Heart left ventricle (tissue), 16 donors: ENCODE results near the gene MEIS2. TPM values are rescaled to one million over a fixed set of nuclear protein-coding genes. Genes with fewer than 3 reads are reported as not detected.

ENCODE experiments used
- ATAC-seq, 4 donors: fragments of 200-7000 bp; cut with Tn5 transposase; one replicate each; pipeline ENCODE4 v1.9.1; 2020 to 2022; ENCODE audit warnings: moderate library complexity in 4 of 4, mild to moderate bottlenecking in 3 of 4, moderate number of reproducible peaks in 1 of 4
- DNase-seq, 5 donors: peaks; one replicate each; pipeline ENCODE4 v3.0.0-alpha.2; 2020
- H3K27ac ChIP-seq, 12 donors: fragments of 200-600 bp; sonication (generic) in 4 of 12; one replicate each; pipeline versions ENCODE4 v1.5.0 to v1.8.0; 2016 to 2022; ENCODE audit warnings: mild to moderate bottlenecking in 2 of 12
- H3K27me3 ChIP-seq, 9 donors: fragments of 200-600 bp; sonication (generic) in 2 of 9; one replicate each; pipeline versions ENCODE4 v1.5.1 to v1.8.0; 2016 to 2022; ENCODE audit warnings: mild to moderate bottlenecking in 3 of 9
- H3K36me3 ChIP-seq, 9 donors: fragments of 200-600 bp; sonication (generic) in 2 of 9; one replicate each; pipeline versions ENCODE4 v1.5.0 to v1.8.0; 2018 to 2022; ENCODE audit warnings: mild to moderate bottlenecking in 2 of 9
- H3K4me1 ChIP-seq, 12 donors: fragments of 200-600 bp; sonication (generic) in 4 of 12; one replicate each; pipeline versions ENCODE4 v1.5.0 to v1.8.0; 2016 to 2022; ENCODE audit warnings: mild to moderate bottlenecking in 3 of 12
- H3K4me3 ChIP-seq, 12 donors: fragments of 200-600 bp; sonication (generic) in 4 of 12; one replicate each; pipeline versions ENCODE4 v1.5.0 to v1.8.0; 2017 to 2022; ENCODE audit warnings: mild to moderate bottlenecking in 9 of 12, moderate library complexity in 4 of 12
- H3K9me3 ChIP-seq, 12 donors: fragments of 200-600 bp; sonication (generic) in 4 of 12; one replicate each; pipeline versions ENCODE4 v1.5.0 to v1.8.0; 2016 to 2022; ENCODE audit warnings: mild to moderate bottlenecking in 1 of 12
- POLR2A ChIP-seq, 2 donors: fragments of 450-650 bp; IDR thresholded peaks; one replicate each; pipeline ENCODE4 v1.6.1; 2017; ENCODE audit warnings: antibody characterized with exemption in 2 of 2, mild to moderate bottlenecking in 2 of 2, moderate library complexity in 2 of 2
- WGBS, 4 donors: extraction: QIAGEN DNeasy Blood & Tissue Kit in 2 of 4; methylation state at CpG; one replicate each; pipeline versions ENCODE4 v1.1.5 to v1.1.7; 2013 to 2018; 5-methylcytosine and 5-hydroxymethylcytosine counted together
- intact Hi-C, 10 donors: fragments of 100-400 bp; cut with DNase I; formaldehyde crosslinking; loops; one replicate each; pipeline versions ENCODE4 v1.11.1 to v1.14.2; 2022
- polyA plus RNA-seq, 2 donors: library from polyadenylated mRNA; stranded (reverse); fragments of 200-250 nt; gene quantifications; one replicate each; pipeline ENCODE4 v1.2.3, GENCODE V29; 2013
- total RNA-seq, 9 donors: library from RNA; depleted of rRNA in 2 of 9; stranded (reverse); fragments of >200 nt in 2 of 9; fragmentation: NEBNext Ultra II Directional in 3 of 9; extraction: Animal tissue kit (Norgen Biotek cat#: 25700) in 3 of 9; gene quantifications; one replicate each; pipeline versions ENCODE4 v1.1.0 to v1.2.4, GENCODE V29; 2016 to 2023
- TF ChIP-seq, protein P1 (sequence below), 12 donors: fragments of 200-600 bp; sonication (generic) in 4 of 12; IDR thresholded peaks; one replicate each; pipeline versions ENCODE4 v1.5.0 to v1.8.0; 2018 to 2022; ENCODE audit warnings: antibody characterized with exemption in 12 of 12, mild to moderate bottlenecking in 5 of 12
- donor health status: ischemic (EF 13 %, LVEDD 7.1; RV severe dilation, severe dysfunction).
- donor health status: healthy with polysubstance abuse.
- donor health status: DM: no; HTN: yes; CAD: no.
- donor health status: DM: no; HTN: no; CAD: no.
- donor health status: ischemic (EF 25% LVEDD 6.9; RV normal size, moderate dysfunction).
- donor health status: ischemic (EF 25% LVEDD 5.7; RV mildly dilated, moderate dysfunction).
- donor health status: healthy.
- donor health status: DM: yes; HTN: yes; CAD: no.
- donor health status: ischemic (EF 35%, LVEDD 5.7; RV mildly dilated, moderate dysfunction).
- donor health status: nonischemic (EF 11% LVEDD 7.7; RV severe dilation, severe dysfunction).
- donor health status: DM: yes; HTN: yes; CAD: no.
- donor health status: PGD.
- donor health status: ischemic (EF 29% LVEDD 5.4; RV normal size, mild dysfunction).
- donor health status: nonischemic (EF 23%, LVEDD 6.1; RV moderate dilation, normal function).

Gene MEIS2
- total and polyA plus RNA-seq, 11 donors: 13.2 to 89.7 (median 49.7) TPM

DNA sequence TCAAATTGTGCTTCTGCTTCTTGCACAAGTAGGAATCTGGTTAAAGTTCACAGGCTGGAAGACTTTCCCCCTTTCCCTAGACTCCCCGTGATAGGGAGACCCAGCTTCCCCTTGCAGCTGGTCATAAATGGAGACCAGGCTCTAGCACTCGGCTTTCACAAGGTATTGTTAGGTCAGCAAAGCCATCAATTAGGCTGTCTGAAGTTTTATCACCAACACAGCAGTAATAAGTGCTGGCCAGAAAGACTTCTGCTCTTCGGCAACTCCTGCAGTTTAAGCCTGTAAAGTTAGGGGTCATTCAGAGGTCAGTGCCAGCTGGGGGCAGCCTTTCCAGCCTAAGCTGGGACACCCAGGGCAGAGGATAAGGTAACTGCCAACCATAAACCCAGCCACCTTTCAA lies 203.4 kb downstream of the MEIS2 start:
- Histone ChIP-seq H3K4me1 (peaks cover 0 to 28% (median 4%) of the 10 kb centered on the region in 12 donors), H3K4me3 (no peak overlapping the region), H3K27ac (peak overlapping the region in 10 of 12 donors; percentile 13 to 61 (median 43)), H3K36me3 (peaks cover 0 to 38% (median 11%) of the 10 kb centered on the region in 9 donors), H3K27me3 (no peaks in the 10 kb centered on the region), H3K9me3 (no peaks in the 10 kb centered on the region)
- intact Hi-C loops: loop anchor here in 4 of 10 donors (5.0 to 10.0 kb wide), 4 partner anchors 88 to 200 kb away; no protein-coding TSS in a partner anchor
- no peak for DNase-seq
- TF ChIP-seq, protein P1, sequence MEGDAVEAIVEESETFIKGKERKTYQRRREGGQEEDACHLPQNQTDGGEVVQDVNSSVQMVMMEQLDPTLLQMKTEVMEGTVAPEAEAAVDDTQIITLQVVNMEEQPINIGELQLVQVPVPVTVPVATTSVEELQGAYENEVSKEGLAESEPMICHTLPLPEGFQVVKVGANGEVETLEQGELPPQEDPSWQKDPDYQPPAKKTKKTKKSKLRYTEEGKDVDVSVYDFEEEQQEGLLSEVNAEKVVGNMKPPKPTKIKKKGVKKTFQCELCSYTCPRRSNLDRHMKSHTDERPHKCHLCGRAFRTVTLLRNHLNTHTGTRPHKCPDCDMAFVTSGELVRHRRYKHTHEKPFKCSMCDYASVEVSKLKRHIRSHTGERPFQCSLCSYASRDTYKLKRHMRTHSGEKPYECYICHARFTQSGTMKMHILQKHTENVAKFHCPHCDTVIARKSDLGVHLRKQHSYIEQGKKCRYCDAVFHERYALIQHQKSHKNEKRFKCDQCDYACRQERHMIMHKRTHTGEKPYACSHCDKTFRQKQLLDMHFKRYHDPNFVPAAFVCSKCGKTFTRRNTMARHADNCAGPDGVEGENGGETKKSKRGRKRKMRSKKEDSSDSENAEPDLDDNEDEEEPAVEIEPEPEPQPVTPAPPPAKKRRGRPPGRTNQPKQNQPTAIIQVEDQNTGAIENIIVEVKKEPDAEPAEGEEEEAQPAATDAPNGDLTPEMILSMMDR (IDR thresholded peaks at IDR 0.05): no peak
- no peak for TF ChIP-seq POLR2A (IDR thresholded peaks at IDR 0.05)
- ATAC-seq: peak; percentile 55 to 76 (median 66)
- WGBS, 4 donors: 29 to 51% (median 37%) methylated on average over 3 of the region's 3 CpGs

DNA sequence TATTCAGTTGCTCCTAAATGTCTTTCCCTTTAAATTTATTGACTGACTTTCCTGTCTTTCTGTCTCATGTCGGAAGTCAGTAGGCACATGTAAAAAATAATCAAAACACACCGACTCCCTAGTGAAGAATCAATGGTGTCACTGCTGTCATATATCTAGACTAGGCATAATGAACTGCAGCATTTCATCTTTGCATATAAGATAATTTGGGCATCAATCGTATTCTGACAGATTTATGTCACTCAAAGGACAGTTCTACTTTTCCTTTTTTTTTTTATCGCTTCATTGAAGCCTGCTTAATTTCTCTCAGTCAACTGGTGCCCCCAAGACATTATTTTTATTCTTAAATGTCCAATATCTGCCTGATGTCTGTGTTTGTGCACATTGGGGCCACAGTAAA lies 206.3 kb downstream of the MEIS2 start:
- ATAC-seq: no peak
- DNase-seq: no peak
- H3K36me3 ChIP-seq: peaks cover 0 to 53% (median 11%) of the 10 kb centered on the region in 9 donors
- H3K4me1 ChIP-seq: peaks cover 0 to 23% (median 2%) of the 10 kb centered on the region in 12 donors
- H3K4me3 ChIP-seq: no peak overlapping the region
- H3K9me3 ChIP-seq: no peaks in the 10 kb centered on the region
- peaks cover 0 to 10% (median 0%) of the 10 kb centered on the region in 9 donors for H3K27me3 ChIP-seq
- TF ChIP-seq POLR2A (IDR thresholded peaks at IDR 0.05): no peak
- TF ChIP-seq, protein P1 (IDR thresholded peaks at IDR 0.05): no peak
- intact Hi-C loops: loop anchor here in 3 of 10 donors (10.0 kb wide), 3 partner anchors 91 to 181 kb away; no protein-coding TSS in a partner anchor
- no peak overlapping the region for H3K27ac ChIP-seq
- WGBS, 4 donors: 85 to 89% (median 86%) methylated on average over 4 of the region's 4 CpGs

DNA sequence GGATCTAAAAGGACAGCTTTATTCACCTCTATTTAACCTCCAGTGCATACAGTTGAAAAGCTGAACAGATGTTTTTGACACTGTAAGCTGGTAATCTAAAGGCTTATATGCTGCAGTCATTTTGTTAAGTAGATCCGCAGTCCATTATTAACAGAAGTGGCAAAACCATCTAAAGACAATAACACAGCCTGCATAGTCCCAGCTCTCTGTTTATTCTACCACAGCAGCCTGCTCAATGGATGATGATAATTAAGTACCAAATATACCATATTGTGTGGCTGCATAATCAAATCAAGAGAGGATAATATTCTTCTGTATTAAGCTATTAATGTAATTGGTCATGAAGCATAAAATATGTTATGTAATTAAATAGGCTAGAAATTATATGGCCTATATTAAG lies 207.1 kb downstream of the MEIS2 start:
- Histone ChIP-seq H3K4me3 (no peak overlapping the region), H3K27me3 (peaks cover 0 to 18% (median 0%) of the 10 kb centered on the region in 9 donors), H3K4me1 (peaks cover 0 to 25% (median 2%) of the 10 kb centered on the region in 12 donors), H3K9me3 (no peaks in the 10 kb centered on the region), H3K36me3 (peaks cover 0 to 53% (median 11%) of the 10 kb centered on the region in 9 donors), H3K27ac (no peak overlapping the region)
- intact Hi-C loops: loop anchor here in 3 of 10 donors (10.0 kb wide), 3 partner anchors 92 to 182 kb away; no protein-coding TSS in a partner anchor
- DNase-seq (no peak), ATAC-seq (no peak)
- TF ChIP-seq, protein P1 (IDR thresholded peaks at IDR 0.05): no peak
- no peak for TF ChIP-seq POLR2A (IDR thresholded peaks at IDR 0.05)
- WGBS, 4 donors: 71 to 88% (median 72%) methylated on average over 1 of the region's 1 CpG

DNA sequence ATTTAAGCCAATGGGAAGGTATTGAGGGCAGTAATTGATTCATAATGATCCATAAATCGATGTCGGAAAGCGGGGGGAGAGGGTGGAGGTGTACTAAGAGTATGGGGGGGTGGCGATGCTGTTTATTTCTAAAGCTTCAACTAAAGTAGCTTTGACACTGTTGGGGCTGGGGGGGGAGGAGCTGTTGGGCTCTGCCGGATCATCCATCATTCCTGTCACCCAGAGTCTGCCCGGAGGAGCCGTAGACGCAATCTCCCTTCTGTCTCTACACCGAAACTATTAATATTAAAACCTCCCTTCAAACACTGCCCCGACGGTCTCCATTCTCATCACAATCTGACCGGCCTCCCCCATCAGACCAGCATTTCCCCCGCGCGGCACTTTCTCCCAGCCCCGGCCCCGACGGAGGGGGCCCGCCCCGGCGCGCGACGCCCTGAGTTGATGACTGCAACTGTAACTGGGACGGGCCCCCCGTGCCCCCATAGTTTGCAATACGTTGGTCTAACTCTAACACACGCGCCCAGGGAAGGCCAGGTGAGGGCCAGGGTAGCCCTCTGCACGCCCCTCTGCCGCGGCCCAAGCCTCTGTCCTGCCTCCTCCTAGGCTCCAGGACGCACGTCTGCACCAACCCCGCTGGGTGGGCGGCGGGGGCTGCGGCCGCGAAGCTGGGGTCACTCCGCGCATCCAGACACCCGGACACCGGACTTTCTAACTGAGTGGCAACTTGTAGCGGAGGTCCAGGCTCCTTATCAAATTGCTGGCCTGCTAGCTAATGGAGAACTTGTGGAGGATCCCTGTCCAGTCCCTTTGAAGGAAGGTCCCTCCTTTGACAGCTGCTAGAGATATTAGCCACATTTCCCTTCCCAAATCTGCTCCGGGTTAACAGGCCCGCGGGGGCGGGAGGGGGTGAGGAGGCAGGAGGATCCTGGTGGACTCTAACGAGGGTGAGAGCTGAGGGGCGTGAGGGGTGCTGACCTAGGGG lies 212.0 kb downstream of the MEIS2 start:
- intact Hi-C loops: loop anchor here in 7 of 10 donors (5.0 to 10.0 kb wide), 9 partner anchors 214 to 1374 kb away; partner anchors contain the start of gene MEIS2 (in 3 of the 7)
- WGBS, 4 donors: 7 to 18% (median 14%) methylated on average over 41 to 51 of the region's 51 CpGs
- ATAC-seq: peak; percentile 30 to 68 (median 45)
- Histone ChIP-seq H3K4me1 (peaks cover 0 to 21% (median under 1%) of the 10 kb centered on the region in 12 donors), H3K27me3 (peaks cover 0 to 63% (median 8%) of the 10 kb centered on the region in 9 donors), H3K36me3 (peaks cover 0 to 23% (median 0%) of the 10 kb centered on the region in 9 donors), H3K9me3 (no peaks in the 10 kb centered on the region), H3K27ac (peak overlapping the region in 2 of 12 donors; percentile 13 to 79), H3K4me3 (peak overlapping the region in 10 of 12 donors; percentile 14 to 53 (median 42))
- TF ChIP-seq POLR2A (IDR thresholded peaks at IDR 0.05): no peak
- TF ChIP-seq, protein P1 (IDR thresholded peaks at IDR 0.05): no peak
- DNase-seq: peak in 1 of 5 donors; percentile 70
